ENCODE data around the gene DTX1.

Gene DTX1

GRCh38 chr12:113081873-113082272, 25.3 kb downstream of the DTX1 start:
- Histone ChIP-seq H3K79me2 (ENCODE audit: insufficient read depth, low read depth) (no peaks in the 10 kb centered on the region), H3K27me3 (ENCODE audit: insufficient read depth, low read depth) (no peaks in the 10 kb centered on the region), H3K36me3 (ENCODE audit: insufficient read depth) (no peaks in the 10 kb centered on the region), H3K4me1 (ENCODE audit: low read depth, poor library complexity, severe bottlenecking) (peaks cover 89% of the 10 kb centered on the region), H4K20me1 (ENCODE audit: insufficient read depth) (no peaks in the 10 kb centered on the region), H3K9ac (peak overlapping the region; percentile 37; the same call in 1 of the 2 replicates), H2AFZ (ENCODE audit: low read depth) (no peak overlapping the region; the same call in 1 of the 2 replicates), H3K27ac (peak overlapping the region; percentile 93), H3K4me2 (no peak overlapping the region; the same call in 1 of the 2 replicates), H3K4me3 (IDR thresholded peaks at IDR 0.05; ENCODE audit: insufficient read depth, low read depth, low read length) (no peak overlapping the region)
- no peak for TF ChIP-seq CTCF (conservative IDR thresholded peaks at IDR 0.05; ENCODE audit: low read depth, low read length)

- peak overlapping the region; percentile 37; the same call in 1 of the 2 replicates for H3K9ac ChIP-seq
- no peak for TF ChIP-seq CTCF (conservative IDR thresholded peaks at IDR 0.05; ENCODE audit: low read depth, low read length)
- peak overlapping the region; percentile 93 for H3K27ac ChIP-seq
- no peak overlapping the region; the same call in 1 of the 2 replicates for H2AFZ ChIP-seq (ENCODE audit: low read depth)
- H3K36me3 ChIP-seq (ENCODE audit: insufficient read depth), result no peaks in the 10 kb centered on the region
- no peaks in the 10 kb centered on the region for H3K79me2 ChIP-seq (ENCODE audit: insufficient read depth, low read depth)
- H4K20me1 ChIP-seq (ENCODE audit: insufficient read depth), result no peaks in the 10 kb centered on the region
- H3K27me3 ChIP-seq (ENCODE audit: insufficient read depth, low read depth), result no peaks in the 10 kb centered on the region
- no peak overlapping the region for H3K4me3 ChIP-seq (IDR thresholded peaks at IDR 0.05; ENCODE audit: insufficient read depth, low read depth, low read length)
- H3K4me2 ChIP-seq, result peak overlapping the region; percentile 56; the same call in 1 of the 2 replicates
- H3K4me1 ChIP-seq (ENCODE audit: low read depth, poor library complexity, severe bottlenecking), result peaks cover 95% of the 10 kb centered on the region
Observed at GRCh38 chr12:113082486-113083148, 26.1 kb downstream of the DTX1 start.

GRCh38 chr12:113083863-113084435, 27.4 kb downstream of the DTX1 start:
- peaks cover 94% of the 10 kb centered on the region for H3K4me1 ChIP-seq (ENCODE audit: low read depth, poor library complexity, severe bottlenecking)
- peak overlapping the region; percentile 93 for H3K27ac ChIP-seq
- no peak for TF ChIP-seq CTCF (conservative IDR thresholded peaks at IDR 0.05; ENCODE audit: low read depth, low read length)
- no peak overlapping the region for H2AFZ ChIP-seq (ENCODE audit: low read depth)
- peak overlapping the region; percentile 56; the same call in 1 of the 2 replicates for H3K4me2 ChIP-seq
- H3K4me3 ChIP-seq (IDR thresholded peaks at IDR 0.05; ENCODE audit: insufficient read depth, low read depth, low read length), result no peak overlapping the region
- H3K27me3 ChIP-seq (ENCODE audit: insufficient read depth, low read depth), result no peaks in the 10 kb centered on the region
- peak overlapping the region; percentile 37; the same call in 1 of the 2 replicates for H3K9ac ChIP-seq
- H3K79me2 ChIP-seq (ENCODE audit: insufficient read depth, low read depth), result no peaks in the 10 kb centered on the region
- H4K20me1 ChIP-seq (ENCODE audit: insufficient read depth), result no peaks in the 10 kb centered on the region
- H3K36me3 ChIP-seq (ENCODE audit: insufficient read depth), result no peaks in the 10 kb centered on the region

GRCh38 chr12:113086249-113087164, 30.0 kb downstream of the DTX1 start:
- H2AFZ ChIP-seq (ENCODE audit: low read depth), result peak overlapping the region; percentile 54; the same call in 1 of the 2 replicates
- peak overlapping the region; percentile 65 for H3K9ac ChIP-seq
- H3K4me1 ChIP-seq (ENCODE audit: low read depth, poor library complexity, severe bottlenecking), result peaks cover 68% of the 10 kb centered on the region
- no peaks in the 10 kb centered on the region for H4K20me1 ChIP-seq (ENCODE audit: insufficient read depth)
- no peaks in the 10 kb centered on the region for H3K27me3 ChIP-seq (ENCODE audit: insufficient read depth, low read depth)
- H3K4me2 ChIP-seq, result peak overlapping the region; percentile 51
- no peaks in the 10 kb centered on the region for H3K79me2 ChIP-seq (ENCODE audit: insufficient read depth, low read depth)
- peak overlapping the region; percentile 62 for H3K27ac ChIP-seq
- H3K4me3 ChIP-seq (IDR thresholded peaks at IDR 0.05; ENCODE audit: insufficient read depth, low read depth, low read length), result no peak overlapping the region
- no peaks in the 10 kb centered on the region for H3K36me3 ChIP-seq (ENCODE audit: insufficient read depth)
- no peak for TF ChIP-seq CTCF (conservative IDR thresholded peaks at IDR 0.05; ENCODE audit: low read depth, low read length)
